NCI-H2107 treated with DMSO at 0.1 percent for 48 hours (cell line): ENCODE data around the gene PCDH12.

Experiments used
- DNase-seq: peaks from one replicate; lab custom pipeline; 2025; ENCODE audit not compliant: unreplicated experiment; lab: John Stamatoyannopoulos, UW

PCDH12 gene

DNA sequence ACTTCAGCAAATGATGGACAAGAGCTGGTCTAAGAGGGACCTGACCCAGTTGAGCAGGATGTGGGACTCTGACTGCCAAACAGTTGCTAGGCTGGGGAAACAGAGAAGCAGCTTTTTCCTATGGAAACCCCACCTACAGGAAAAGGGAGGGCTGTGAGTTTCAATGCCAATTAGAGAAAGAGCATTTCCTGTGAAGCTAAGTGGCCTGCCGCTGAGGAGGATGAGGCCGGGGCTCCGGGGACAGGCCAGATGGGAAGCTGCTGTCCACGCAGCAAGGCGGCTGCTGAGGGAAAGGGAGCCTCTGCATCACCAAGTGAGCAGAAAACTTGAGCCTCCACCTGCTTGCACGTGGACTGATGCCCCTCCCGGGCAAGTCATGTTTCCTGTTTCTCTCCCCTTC lies at the start of gene PCDH12:
Gene PCDH12 (minus strand): TSS at position 90 of the 400 bp plus-strand sequence. CDS start 351 bp downstream, outside the sequence.
- no peak for DNase-seq

GRCh38 chr5:142007237-142007544 lies 49.2 kb upstream of the PCDH12 start:
- no peak for DNase-seq

GRCh38 chr5:142006363-142007236 lies 48.6 kb upstream of the PCDH12 start:
- no peak for DNase-seq

GRCh38 chr5:142003266-142003800 lies 45.3 kb upstream of the PCDH12 start:
- DNase-seq: no peak

DNA sequence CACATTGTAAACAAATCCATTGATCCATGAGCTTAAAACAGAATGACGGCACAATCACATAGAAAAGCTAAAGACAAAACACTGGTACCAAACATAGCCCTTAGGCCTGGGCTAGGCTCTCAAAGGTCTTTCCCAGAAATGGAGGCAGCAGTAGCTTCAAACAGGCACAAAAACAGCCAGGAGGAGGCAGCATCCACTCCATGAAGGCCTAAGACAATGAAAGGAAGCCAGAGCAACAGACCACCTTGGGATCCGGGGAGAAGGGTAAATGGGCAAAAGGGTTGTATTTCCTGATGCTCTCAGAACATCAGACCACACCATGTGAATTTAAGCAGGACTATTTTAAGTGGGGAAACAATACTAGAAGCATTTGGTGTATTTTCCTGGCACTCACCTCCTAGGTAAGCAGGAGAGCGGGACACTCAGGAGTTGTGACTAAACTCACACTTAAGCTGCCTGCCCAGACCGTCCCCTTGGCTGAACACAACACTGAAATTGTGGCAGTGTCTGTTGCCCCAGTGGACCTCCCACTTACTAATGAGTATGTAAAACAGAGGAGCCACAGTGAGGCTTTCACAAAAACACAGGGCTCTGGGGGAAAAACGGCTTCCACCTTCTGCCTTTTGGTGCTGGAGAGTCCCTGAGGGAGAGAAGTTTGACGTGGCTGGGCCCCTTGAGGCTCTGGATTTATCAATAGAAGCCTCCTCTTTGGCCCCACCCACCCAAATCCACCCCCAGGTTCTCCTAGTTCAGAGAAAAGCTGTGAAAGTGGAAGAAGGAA lies 42.9 kb upstream of the PCDH12 start:
- DNase-seq: no peak

- no peak for DNase-seq
Measured at GRCh38 chr5:142000173-142000572, 42.2 kb upstream of the PCDH12 start.

GRCh38 chr5:141997358-141997960 lies 39.5 kb upstream of the PCDH12 start:
- DNase-seq: no peak

- DNase-seq: no peak
Measured at GRCh38 chr5:141995656-141996055, 37.7 kb upstream of the PCDH12 start.

- no peak for DNase-seq
Measured at GRCh38 chr5:141994511-141995136, 36.6 kb upstream of the PCDH12 start.

DNA sequence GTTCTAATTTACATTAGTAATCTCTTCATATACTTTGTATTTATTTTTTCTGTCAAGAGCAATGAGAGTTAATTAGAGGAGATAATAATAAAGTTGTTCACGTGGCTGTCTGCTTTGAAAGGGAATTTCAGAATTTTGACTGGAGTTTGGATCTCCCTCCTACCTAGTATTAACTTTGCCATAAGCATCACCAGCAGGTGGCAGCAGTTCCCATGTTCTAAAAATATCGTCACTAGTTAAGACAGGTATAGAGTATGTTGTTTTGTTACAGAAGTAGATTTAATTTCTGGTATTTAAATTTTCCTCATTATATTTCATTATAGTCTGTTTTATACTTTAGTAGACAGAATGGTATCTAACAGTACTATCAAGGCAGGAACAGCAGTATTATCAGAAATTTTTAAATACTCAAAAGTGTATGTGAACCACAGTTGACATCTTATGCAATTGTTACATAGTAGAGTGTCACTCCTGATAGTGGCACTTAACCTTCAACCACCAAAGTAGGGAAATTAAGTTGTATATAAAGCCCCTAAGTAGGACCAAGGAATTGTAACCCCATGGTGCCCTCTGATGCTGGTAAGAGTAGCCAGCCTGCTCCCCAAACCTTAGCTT lies 34.5 kb upstream of the PCDH12 start:
- DNase-seq: peak; percentile 29

- DNase-seq: no peak
Measured at GRCh38 chr5:141989720-141990119, 31.7 kb upstream of the PCDH12 start.

DNA sequence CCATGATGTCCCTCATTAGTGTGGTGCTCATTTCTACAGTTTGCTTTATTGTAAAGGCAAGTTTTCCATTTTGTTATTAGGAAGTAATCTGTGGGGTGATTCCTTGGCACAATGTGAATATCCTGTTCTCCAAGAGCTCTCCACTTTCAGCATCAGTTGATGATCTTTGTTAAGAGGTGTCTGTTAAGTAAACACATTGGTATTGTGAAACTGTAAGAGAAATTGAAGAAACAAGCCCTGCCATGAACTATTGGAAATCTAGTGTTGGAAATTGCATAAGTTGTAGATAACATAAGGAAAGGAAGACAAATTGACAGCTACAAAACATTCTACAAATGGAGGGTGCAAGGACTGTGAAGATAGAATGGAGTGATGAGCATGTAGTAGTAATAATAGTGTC lies 28.1 kb upstream of the PCDH12 start:
- no peak for DNase-seq

GRCh38 chr5:141982626-141983025 lies 24.6 kb upstream of the PCDH12 start:
- DNase-seq: no peak

- DNase-seq: no peak
Measured at GRCh38 chr5:141978389-141978788, 20.4 kb upstream of the PCDH12 start.

DNA sequence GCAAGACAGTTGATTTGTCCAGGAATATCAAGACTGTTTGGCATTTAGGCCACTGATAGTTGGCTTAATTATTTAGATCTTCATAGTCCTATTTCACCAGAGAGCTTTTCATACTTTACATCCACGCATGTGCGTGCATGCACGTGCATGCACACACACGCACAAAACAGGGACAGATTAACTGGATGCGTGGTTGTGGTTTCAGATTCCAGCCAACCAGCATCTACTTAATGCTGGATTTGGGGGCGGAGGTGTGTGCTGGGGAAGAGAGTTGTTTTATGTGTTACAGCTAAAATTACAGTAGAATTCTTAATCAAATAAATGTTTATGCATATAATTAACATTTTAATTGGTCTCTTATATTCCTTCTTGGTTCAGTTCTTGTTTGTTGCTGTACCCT lies 18.2 kb upstream of the PCDH12 start:
- no peak for DNase-seq

- no peak for DNase-seq
Measured at GRCh38 chr5:141973871-141974595, 16.0 kb upstream of the PCDH12 start.

DNA sequence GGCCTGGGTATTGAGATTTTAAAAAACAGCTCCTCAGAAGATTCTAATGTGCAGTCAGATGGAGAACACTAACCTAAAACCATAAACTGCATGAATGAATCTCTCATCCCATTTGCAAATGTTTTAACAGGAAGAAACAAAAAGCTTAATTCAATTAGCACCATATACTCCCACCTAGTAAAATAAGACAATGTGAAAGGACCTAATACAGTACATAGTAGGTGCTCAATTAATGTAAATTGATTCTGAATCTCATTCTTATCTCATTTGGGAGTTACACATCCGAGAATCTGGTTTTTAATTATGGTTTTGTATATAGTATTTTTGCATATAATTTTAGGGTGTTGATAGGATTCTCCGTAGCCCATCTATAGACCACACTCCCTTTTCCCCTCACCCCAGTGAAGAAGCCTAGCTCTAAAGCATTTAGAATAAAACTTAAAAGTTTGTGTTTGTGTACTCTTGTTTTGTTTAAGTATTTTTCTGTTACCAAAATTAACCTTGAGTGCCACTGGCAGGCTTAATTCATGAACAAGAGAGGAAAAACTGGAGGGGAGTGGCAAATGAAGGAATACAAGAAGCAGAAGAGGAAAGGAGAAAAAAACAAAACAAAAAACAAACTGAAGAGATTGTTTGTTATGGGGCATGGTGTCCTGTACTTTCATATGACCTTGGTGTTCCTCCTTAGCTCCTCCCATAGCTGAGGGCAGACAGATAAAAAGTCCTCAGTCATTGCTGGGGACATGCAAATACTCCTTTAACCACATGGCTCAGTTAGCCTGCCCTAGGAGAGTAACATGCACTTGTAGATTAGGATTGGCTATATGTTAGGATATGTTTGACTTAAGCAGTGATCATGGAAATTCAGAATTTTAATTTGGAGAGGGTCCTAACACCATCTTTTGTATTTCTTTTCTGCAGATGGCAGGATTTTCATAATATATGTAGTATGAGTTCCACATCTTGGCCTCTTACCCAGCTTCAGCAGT lies 12.1 kb upstream of the PCDH12 start:
- DNase-seq: no peak

- DNase-seq: peak; percentile 53
Measured at GRCh38 chr5:141968914-141969608, 11.1 kb upstream of the PCDH12 start, which contains the start of gene RNF14. Gene RNF14 (plus strand): TSS chr5:141969105. CDS start chr5:141973589, 4,484 bp downstream.
